Measurements from ENCODE around the gene KLF6.

KLF6 gene

GRCh38 chr10:3822541-3823330, 37.7 kb upstream of the KLF6 start:
- no peak for DNase-seq
- TF ChIP-seq POLR2A (IDR thresholded peaks at IDR 0.05; ENCODE audit: low read length) (no peak), GATA1 (IDR thresholded peaks at IDR 0.05; ENCODE audit: low read depth, low read length) (no peak)

GRCh38 chr10:3820255-3820654, 35.2 kb upstream of the KLF6 start:
- no peak for TF ChIP-seq POLR2A (IDR thresholded peaks at IDR 0.05; ENCODE audit: low read length)
- no peak for TF ChIP-seq GATA1 (IDR thresholded peaks at IDR 0.05; ENCODE audit: low read depth, low read length)
- DNase-seq = no peak

- DNase-seq = no peak
- TF ChIP-seq POLR2A (IDR thresholded peaks at IDR 0.05; ENCODE audit: low read length) (no peak), GATA1 (IDR thresholded peaks at IDR 0.05; ENCODE audit: low read depth, low read length) (no peak)
These were observed 32.0 kb upstream of the KLF6 start for GRCh38 chr10:3816995-3817394.

- DNase-seq = no peak
- TF ChIP-seq POLR2A (IDR thresholded peaks at IDR 0.05; ENCODE audit: low read length) (no peak), GATA1 (IDR thresholded peaks at IDR 0.05; ENCODE audit: low read depth, low read length) (no peak)
These were observed 29.8 kb upstream of the KLF6 start for GRCh38 chr10:3814838-3815220.

GRCh38 chr10:3813986-3814837, 29.2 kb upstream of the KLF6 start:
- no peak for TF ChIP-seq POLR2A (IDR thresholded peaks at IDR 0.05; ENCODE audit: low read length)
- TF ChIP-seq GATA1 (IDR thresholded peaks at IDR 0.05; ENCODE audit: low read depth, low read length) = no peak
- no peak for DNase-seq

- no peak for TF ChIP-seq POLR2A (IDR thresholded peaks at IDR 0.05; ENCODE audit: low read length)
- no peak for TF ChIP-seq GATA1 (IDR thresholded peaks at IDR 0.05; ENCODE audit: low read depth, low read length)
- no peak for DNase-seq
These were observed 28.3 kb upstream of the KLF6 start for GRCh38 chr10:3813267-3813666.

- DNase-seq = peak in 1 of 2 experiments; percentile 36
- TF ChIP-seq GATA1 (IDR thresholded peaks at IDR 0.05; ENCODE audit: low read depth, low read length) (no peak), POLR2A (IDR thresholded peaks at IDR 0.05; ENCODE audit: low read length) (no peak)
These were observed 27.1 kb upstream of the KLF6 start for GRCh38 chr10:3812141-3812540.

GRCh38 chr10:3811291-3811870, 26.4 kb upstream of the KLF6 start:
- peak; percentile 80 to 84 for DNase-seq
- TF ChIP-seq POLR2A (IDR thresholded peaks at IDR 0.05; ENCODE audit: low read length) = peak; percentile 64
- no peak for TF ChIP-seq GATA1 (IDR thresholded peaks at IDR 0.05; ENCODE audit: low read depth, low read length)

- DNase-seq = peak; percentile 39 to 59
- TF ChIP-seq GATA1 (IDR thresholded peaks at IDR 0.05; ENCODE audit: low read depth, low read length) = no peak
- no peak for TF ChIP-seq POLR2A (IDR thresholded peaks at IDR 0.05; ENCODE audit: low read length)
These were observed 23.7 kb upstream of the KLF6 start for GRCh38 chr10:3808689-3809199.

- no peak for TF ChIP-seq GATA1 (IDR thresholded peaks at IDR 0.05; ENCODE audit: low read depth, low read length)
These were observed 23.0 kb upstream of the KLF6 start for GRCh38 chr10:3807928-3808496.

GRCh38 chr10:3807211-3807927, 22.4 kb upstream of the KLF6 start:
- no peak for DNase-seq
- TF ChIP-seq POLR2A (IDR thresholded peaks at IDR 0.05; ENCODE audit: low read length) (no peak), GATA1 (IDR thresholded peaks at IDR 0.05; ENCODE audit: low read depth, low read length) (no peak)

More at GRCh38 chr10:3807928-3808496, 23.0 kb upstream of the KLF6 start:
- peak in 1 of 2 experiments; percentile 34 for DNase-seq

- DNase-seq = peak in 1 of 2 experiments; percentile 58
- no peak for TF ChIP-seq GATA1 (IDR thresholded peaks at IDR 0.05; ENCODE audit: low read depth, low read length)
- TF ChIP-seq POLR2A (IDR thresholded peaks at IDR 0.05; ENCODE audit: low read length) = no peak
These were observed 21.6 kb upstream of the KLF6 start for GRCh38 chr10:3806603-3807002.

Measured in erythroblast (primary cell).